Effector CD8-positive, alpha-beta T cell (primary cell): ENCODE measurements around the gene STIM1.

ENCODE experiments used
- DNase-seq: peaks from one replicate; lab custom pipeline; 2025; lab: John Stamatoyannopoulos, UW

The STIM1 gene

GRCh38 chr11:3952715-3953114, 97.3 kb downstream of the STIM1 start:
- DNase-seq = no peak

GRCh38 chr11:3953327-3953726, 97.9 kb downstream of the STIM1 start:
- DNase-seq = no peak

- no peak for DNase-seq
Observed at GRCh38 chr11:3954448-3955298, 99.2 kb downstream of the STIM1 start.

GRCh38 chr11:3955299-3955665, 99.8 kb downstream of the STIM1 start:
- no peak for DNase-seq

GRCh38 chr11:3956038-3956437, 100.6 kb downstream of the STIM1 start:
- DNase-seq = no peak

- DNase-seq = no peak
Observed at GRCh38 chr11:3956748-3957147, 101.3 kb downstream of the STIM1 start.

GRCh38 chr11:3957437-3957836, 102.0 kb downstream of the STIM1 start:
- no peak for DNase-seq

GRCh38 chr11:3958281-3958680, 102.8 kb downstream of the STIM1 start:
- DNase-seq = no peak

- no peak for DNase-seq
Observed at GRCh38 chr11:3959015-3959902, 103.8 kb downstream of the STIM1 start.

- DNase-seq = no peak
Observed at GRCh38 chr11:3959903-3960265, 104.4 kb downstream of the STIM1 start.

GRCh38 chr11:3962406-3962840, 107.0 kb downstream of the STIM1 start:
- DNase-seq = no peak

GRCh38 chr11:3964056-3964455, 108.6 kb downstream of the STIM1 start:
- DNase-seq = no peak

- no peak for DNase-seq
Observed at GRCh38 chr11:3964935-3965604, 109.6 kb downstream of the STIM1 start.

GRCh38 chr11:3967695-3968094, 112.2 kb downstream of the STIM1 start:
- no peak for DNase-seq

GRCh38 chr11:3969200-3969599, 113.7 kb downstream of the STIM1 start:
- DNase-seq = no peak

- DNase-seq = no peak
Observed at GRCh38 chr11:3969613-3970012, 114.1 kb downstream of the STIM1 start.

- no peak for DNase-seq
Observed at GRCh38 chr11:3970108-3970507, 114.6 kb downstream of the STIM1 start.

GRCh38 chr11:3971756-3972404, 116.4 kb downstream of the STIM1 start:
- no peak for DNase-seq

GRCh38 chr11:3972431-3972830, 117.0 kb downstream of the STIM1 start:
- DNase-seq = no peak

- no peak for DNase-seq
Observed at GRCh38 chr11:3977078-3977477, 121.6 kb downstream of the STIM1 start.

GRCh38 chr11:3981084-3981633, 125.7 kb downstream of the STIM1 start:
- no peak for DNase-seq

GRCh38 chr11:3982431-3982830, 127.0 kb downstream of the STIM1 start:
- no peak for DNase-seq
